Measurements from ENCODE around the gene C3. TPM values are rescaled to one million over a fixed set of nuclear protein-coding genes. Genes with fewer than 3 reads are reported as not detected.
"Not testable (repeated sequence)": the region's sequence is repeated elsewhere in the genome, so short reads cannot be mapped to it uniquely, and the experiment has no call there.

The C3 gene
- total and polyA plus RNA-seq, 5 donors, result 136 to 537 (median 273) TPM

- no peak for DNase-seq
- H3K9me3 ChIP-seq (ENCODE audit: control insufficient read depth, low read length), result no peaks in the 10 kb centered on the region
- no peaks in the 10 kb centered on the region for H3K27me3 ChIP-seq (ENCODE audit: control insufficient read depth, insufficient read depth)
- H3K4me1 ChIP-seq (ENCODE audit: control insufficient read depth, insufficient read depth, low read length), result no peaks in the 10 kb centered on the region
- H3K27ac ChIP-seq (ENCODE audit: low read length), result no peak overlapping the region
- 69% methylated on average over 4 of the region's 4 CpGs for WGBS
- no peak for ATAC-seq
- intact Hi-C loops (cut with DNase I), result no loop called here
- no peak overlapping the region for H3K4me3 ChIP-seq (ENCODE audit: low read length)
Observed at GRCh38 chr19:6671960-6672359, 48.5 kb downstream of the C3 start.

DNA sequence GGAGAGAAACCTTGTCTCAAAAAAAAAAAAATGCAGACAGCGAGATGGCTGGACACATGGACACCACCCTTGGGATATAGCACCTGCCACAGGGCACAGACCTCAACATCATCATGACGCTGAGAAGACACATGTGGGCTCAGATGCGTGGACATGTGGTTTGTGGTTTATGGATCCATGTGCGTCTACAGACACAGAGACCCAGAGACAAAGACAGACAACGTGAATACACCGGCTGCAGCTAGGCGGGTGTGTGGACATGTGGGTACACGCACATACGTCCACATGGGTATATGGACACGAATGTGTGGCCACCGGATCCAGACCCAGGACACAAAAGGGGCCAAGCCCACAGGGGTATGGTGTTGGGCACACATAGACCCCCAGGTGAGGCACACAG is 51.8 kb downstream of the C3 start:
- Histone ChIP-seq H3K27ac (ENCODE audit: low read length) (no peak overlapping the region), H3K4me1 (ENCODE audit: control insufficient read depth, insufficient read depth, low read length) (no peaks in the 10 kb centered on the region), H3K27me3 (ENCODE audit: control insufficient read depth, insufficient read depth) (no peaks in the 10 kb centered on the region), H3K4me3 (ENCODE audit: low read length) (no peak overlapping the region), H3K9me3 (ENCODE audit: control insufficient read depth, low read length) (no peaks in the 10 kb centered on the region)
- ATAC-seq (no peak), DNase-seq (no peak)
- WGBS, result 83% methylated on average over 11 of the region's 11 CpGs
- intact Hi-C loops (cut with DNase I), result no loop called here

GRCh38 chr19:6667114-6667627 is 53.3 kb downstream of the C3 start:
- 73% methylated on average over 14 of the region's 14 CpGs for WGBS
- intact Hi-C loops (cut with DNase I), result no loop called here
- Histone ChIP-seq H3K9me3 (ENCODE audit: control insufficient read depth, low read length) (no peaks in the 10 kb centered on the region), H3K4me1 (ENCODE audit: control insufficient read depth, insufficient read depth, low read length) (no peaks in the 10 kb centered on the region), H3K4me3 (ENCODE audit: low read length) (no peak overlapping the region), H3K27me3 (ENCODE audit: control insufficient read depth, insufficient read depth) (no peaks in the 10 kb centered on the region), H3K27ac (ENCODE audit: low read length) (no peak overlapping the region)
- ATAC-seq (no peak), DNase-seq (no peak)

DNA sequence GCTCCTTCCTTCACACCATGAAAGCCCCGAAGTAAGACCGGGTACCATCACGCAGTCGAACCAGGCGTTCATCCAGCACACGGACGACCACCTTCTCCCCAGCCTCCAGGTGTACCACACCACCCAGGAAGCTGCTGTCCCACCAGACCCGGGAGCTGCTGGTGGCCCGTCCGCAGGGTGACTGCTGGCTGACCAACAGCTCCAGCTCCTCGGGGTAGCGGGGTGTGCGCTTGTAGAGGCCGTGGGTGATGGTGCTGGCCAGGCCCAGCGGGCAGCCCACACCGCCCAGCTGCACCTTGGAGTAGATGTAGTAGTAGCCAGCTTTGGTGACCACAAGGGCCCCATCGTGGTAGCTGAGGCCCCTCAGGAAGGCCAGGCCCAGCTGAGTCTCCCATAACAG is 55.5 kb downstream of the C3 start:
- DNase-seq (no peak), ATAC-seq (no peak)
- intact Hi-C loops (cut with DNase I), result no loop called here
- H3K9me3 ChIP-seq (ENCODE audit: control insufficient read depth, low read length), result no peaks in the 10 kb centered on the region
- no peak overlapping the region for H3K4me3 ChIP-seq (ENCODE audit: low read length)
- H3K4me1 ChIP-seq (ENCODE audit: control insufficient read depth, insufficient read depth, low read length), result no peaks in the 10 kb centered on the region
- H3K27ac ChIP-seq (ENCODE audit: low read length), result no peak overlapping the region
- 92% methylated on average over 17 of the region's 17 CpGs for WGBS
- no peaks in the 10 kb centered on the region for H3K27me3 ChIP-seq (ENCODE audit: control insufficient read depth, insufficient read depth)

GRCh38 chr19:6663236-6664201 is 56.9 kb downstream of the C3 start:
- ATAC-seq, result no peak
- Histone ChIP-seq H3K9me3 (ENCODE audit: control insufficient read depth, low read length) (no peaks in the 10 kb centered on the region), H3K27me3 (ENCODE audit: control insufficient read depth, insufficient read depth) (no peaks in the 10 kb centered on the region), H3K27ac (ENCODE audit: low read length) (no peak overlapping the region), H3K4me1 (ENCODE audit: control insufficient read depth, insufficient read depth, low read length) (no peaks in the 10 kb centered on the region), H3K4me3 (ENCODE audit: low read length) (no peak overlapping the region)
- WGBS, result 74% methylated on average over 14 of the region's 14 CpGs
- intact Hi-C loops (cut with DNase I), result no loop called here
- DNase-seq, result no peak

DNA sequence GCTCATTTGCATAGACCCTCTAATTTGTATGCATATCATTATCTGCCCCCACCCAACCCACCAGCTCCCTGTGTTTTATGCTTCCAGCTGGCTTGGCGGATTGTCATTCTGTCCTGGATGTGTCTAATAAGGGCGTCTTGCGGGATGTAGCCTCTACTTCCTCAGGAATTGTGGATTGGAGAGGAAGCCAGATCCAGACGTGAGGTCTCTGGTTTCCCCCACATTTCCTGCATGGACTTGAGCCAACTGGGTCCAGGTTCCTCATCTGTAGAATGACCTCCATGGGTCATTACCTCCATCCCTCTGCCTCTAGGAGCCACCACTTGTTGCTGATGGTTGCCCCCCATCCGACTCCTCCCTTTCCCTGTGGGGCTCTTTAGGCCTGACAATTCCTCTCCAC is 57.7 kb downstream of the C3 start:
- Histone ChIP-seq H3K27me3 (ENCODE audit: control insufficient read depth, insufficient read depth) (no peaks in the 10 kb centered on the region), H3K9me3 (ENCODE audit: control insufficient read depth, low read length) (no peaks in the 10 kb centered on the region), H3K4me1 (ENCODE audit: control insufficient read depth, insufficient read depth, low read length) (no peaks in the 10 kb centered on the region), H3K4me3 (ENCODE audit: low read length) (no peak overlapping the region), H3K27ac (ENCODE audit: low read length) (no peak overlapping the region)
- intact Hi-C loops (cut with DNase I), result no loop called here
- ATAC-seq (no peak), DNase-seq (no peak)
- WGBS, result 63% methylated on average over 5 of the region's 5 CpGs

- 24% methylated on average over 10 of the region's 10 CpGs for WGBS
- H3K4me3 ChIP-seq (ENCODE audit: low read length); intact Hi-C loops (cut with DNase I); DNase-seq; H3K27me3 ChIP-seq (ENCODE audit: control insufficient read depth, insufficient read depth); ATAC-seq; H3K9me3 ChIP-seq (ENCODE audit: control insufficient read depth, low read length); H3K4me1 ChIP-seq (ENCODE audit: control insufficient read depth, insufficient read depth, low read length); H3K27ac ChIP-seq (ENCODE audit: low read length): not testable (repeated sequence)
Observed at GRCh38 chr19:6661509-6662244, 58.8 kb downstream of the C3 start.

GRCh38 chr19:6660930-6661329 is 59.5 kb downstream of the C3 start:
- no peak for ATAC-seq
- H3K9me3 ChIP-seq (ENCODE audit: control insufficient read depth, low read length), result no peaks in the 10 kb centered on the region
- intact Hi-C loops (cut with DNase I), result no loop called here
- no peaks in the 10 kb centered on the region for H3K4me1 ChIP-seq (ENCODE audit: control insufficient read depth, insufficient read depth, low read length)
- 16% methylated on average over 20 of the region's 20 CpGs for WGBS
- H3K27ac ChIP-seq (ENCODE audit: low read length), result no peak overlapping the region
- no peaks in the 10 kb centered on the region for H3K27me3 ChIP-seq (ENCODE audit: control insufficient read depth, insufficient read depth)
- H3K4me3 ChIP-seq (ENCODE audit: low read length), result no peak overlapping the region
- no peak for DNase-seq

DNA sequence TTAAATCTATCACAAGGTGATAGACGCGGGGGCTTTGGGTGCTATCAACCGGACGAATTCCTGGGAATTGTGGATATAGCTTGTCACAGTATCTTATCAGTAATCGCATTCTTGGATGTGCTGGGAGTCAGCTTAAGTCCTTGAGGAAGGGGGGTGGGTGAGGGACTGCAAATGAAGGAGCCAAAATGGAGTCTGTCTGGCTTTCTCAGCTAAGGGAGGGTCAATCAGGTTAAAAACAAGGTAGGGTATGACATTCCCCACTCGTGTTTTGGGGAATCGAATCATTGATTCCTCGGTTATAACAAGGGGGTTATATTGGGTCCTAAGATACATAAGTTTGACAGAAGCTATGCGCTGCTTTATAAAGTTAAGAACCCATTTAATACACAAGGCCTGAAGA is 64.1 kb downstream of the C3 start:
- H3K27ac ChIP-seq (ENCODE audit: low read length); DNase-seq; H3K4me3 ChIP-seq (ENCODE audit: low read length); H3K4me1 ChIP-seq (ENCODE audit: control insufficient read depth, insufficient read depth, low read length); H3K27me3 ChIP-seq (ENCODE audit: control insufficient read depth, insufficient read depth); intact Hi-C loops (cut with DNase I); H3K9me3 ChIP-seq (ENCODE audit: control insufficient read depth, low read length); ATAC-seq: not testable (repeated sequence)
- WGBS, result 41% methylated on average over 9 of the region's 9 CpGs

GRCh38 chr19:6654347-6655310 is 65.8 kb downstream of the C3 start:
- H3K4me1 ChIP-seq (ENCODE audit: control insufficient read depth, insufficient read depth, low read length), result no peaks in the 10 kb centered on the region
- ATAC-seq (no peak), DNase-seq (no peak)
- H3K27me3 ChIP-seq (ENCODE audit: control insufficient read depth, insufficient read depth), result no peaks in the 10 kb centered on the region
- H3K9me3 ChIP-seq (ENCODE audit: control insufficient read depth, low read length), result no peaks in the 10 kb centered on the region
- 50% methylated on average over 15 of the region's 15 CpGs for WGBS
- no peak overlapping the region for H3K4me3 ChIP-seq (ENCODE audit: low read length)
- intact Hi-C loops (cut with DNase I), result no loop called here
- H3K27ac ChIP-seq (ENCODE audit: low read length), result no peak overlapping the region

All from right cardiac atrium (tissue), 5 donors.